ENCODE results near the gene TTC7B.

TTC7B gene

GRCh38 chr14:90510159-90510558, 306.1 kb downstream of the TTC7B start:
- Histone ChIP-seq H2AFZ (ENCODE audit: low read depth) (no peak overlapping the region), H3K9ac (no peak overlapping the region), H3K4me2 (no peak overlapping the region), H3K79me2 (ENCODE audit: insufficient read depth, low read depth) (no peaks in the 10 kb centered on the region), H3K36me3 (ENCODE audit: insufficient read depth) (no peaks in the 10 kb centered on the region), H3K27ac (no peak overlapping the region), H3K27me3 (ENCODE audit: insufficient read depth, low read depth) (no peaks in the 10 kb centered on the region), H3K4me1 (ENCODE audit: low read depth, poor library complexity, severe bottlenecking) (no peaks in the 10 kb centered on the region), H3K4me3 (IDR thresholded peaks at IDR 0.05; ENCODE audit: insufficient read depth, low read depth, low read length) (no peak overlapping the region), H4K20me1 (ENCODE audit: insufficient read depth) (no peaks in the 10 kb centered on the region)
- TF ChIP-seq CTCF (conservative IDR thresholded peaks at IDR 0.05; ENCODE audit: low read depth, low read length): no peak

GRCh38 chr14:90509403-90509802, 306.8 kb downstream of the TTC7B start:
- no peak overlapping the region for H3K4me2 ChIP-seq
- H3K79me2 ChIP-seq (ENCODE audit: insufficient read depth, low read depth): no peaks in the 10 kb centered on the region
- H2AFZ ChIP-seq (ENCODE audit: low read depth): no peak overlapping the region
- no peaks in the 10 kb centered on the region for H4K20me1 ChIP-seq (ENCODE audit: insufficient read depth)
- no peak overlapping the region for H3K4me3 ChIP-seq (IDR thresholded peaks at IDR 0.05; ENCODE audit: insufficient read depth, low read depth, low read length)
- no peaks in the 10 kb centered on the region for H3K27me3 ChIP-seq (ENCODE audit: insufficient read depth, low read depth)
- no peaks in the 10 kb centered on the region for H3K36me3 ChIP-seq (ENCODE audit: insufficient read depth)
- no peaks in the 10 kb centered on the region for H3K4me1 ChIP-seq (ENCODE audit: low read depth, poor library complexity, severe bottlenecking)
- no peak overlapping the region for H3K27ac ChIP-seq
- TF ChIP-seq CTCF (conservative IDR thresholded peaks at IDR 0.05; ENCODE audit: low read depth, low read length): no peak
- no peak overlapping the region for H3K9ac ChIP-seq

GRCh38 chr14:90508536-90509254, 307.5 kb downstream of the TTC7B start:
- Histone ChIP-seq H3K4me1 (ENCODE audit: low read depth, poor library complexity, severe bottlenecking) (no peaks in the 10 kb centered on the region), H2AFZ (ENCODE audit: low read depth) (no peak overlapping the region), H3K79me2 (ENCODE audit: insufficient read depth, low read depth) (no peaks in the 10 kb centered on the region), H3K27ac (no peak overlapping the region), H3K36me3 (ENCODE audit: insufficient read depth) (no peaks in the 10 kb centered on the region), H3K9ac (no peak overlapping the region), H3K27me3 (ENCODE audit: insufficient read depth, low read depth) (no peaks in the 10 kb centered on the region), H4K20me1 (ENCODE audit: insufficient read depth) (no peaks in the 10 kb centered on the region), H3K4me3 (IDR thresholded peaks at IDR 0.05; ENCODE audit: insufficient read depth, low read depth, low read length) (no peak overlapping the region), H3K4me2 (no peak overlapping the region)
- no peak for TF ChIP-seq CTCF (conservative IDR thresholded peaks at IDR 0.05; ENCODE audit: low read depth, low read length)

DNA sequence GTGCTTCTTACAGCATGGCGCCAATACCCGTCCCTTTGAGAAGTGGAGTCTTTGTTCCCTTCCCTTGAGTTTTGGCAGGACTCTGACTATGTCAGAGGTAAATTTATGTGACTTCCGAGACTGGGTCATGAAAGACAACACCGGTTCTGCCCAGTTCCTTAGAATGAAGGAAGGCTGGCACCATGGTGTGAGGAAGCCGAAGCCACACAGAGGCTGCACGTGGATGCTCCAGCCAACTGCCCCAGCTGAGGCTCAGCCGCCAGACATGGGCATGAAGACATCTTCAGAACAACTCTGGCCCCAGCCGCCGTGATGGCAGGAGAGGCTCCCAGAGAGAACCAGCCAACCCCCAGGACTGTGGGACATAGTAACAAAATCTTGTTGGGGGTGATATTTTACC, 308.2 kb downstream of the TTC7B start:
- no peak overlapping the region for H3K9ac ChIP-seq
- no peaks in the 10 kb centered on the region for H3K36me3 ChIP-seq (ENCODE audit: insufficient read depth)
- no peak for TF ChIP-seq CTCF (conservative IDR thresholded peaks at IDR 0.05; ENCODE audit: low read depth, low read length)
- H2AFZ ChIP-seq (ENCODE audit: low read depth): no peak overlapping the region
- no peak overlapping the region for H3K4me3 ChIP-seq (IDR thresholded peaks at IDR 0.05; ENCODE audit: insufficient read depth, low read depth, low read length)
- no peaks in the 10 kb centered on the region for H3K4me1 ChIP-seq (ENCODE audit: low read depth, poor library complexity, severe bottlenecking)
- no peak overlapping the region for H3K27ac ChIP-seq
- no peaks in the 10 kb centered on the region for H4K20me1 ChIP-seq (ENCODE audit: insufficient read depth)
- H3K4me2 ChIP-seq: no peak overlapping the region
- no peaks in the 10 kb centered on the region for H3K79me2 ChIP-seq (ENCODE audit: insufficient read depth, low read depth)
- no peaks in the 10 kb centered on the region for H3K27me3 ChIP-seq (ENCODE audit: insufficient read depth, low read depth)

Data from KMS-11 (cell line).